ENCODE measurements around the gene YTHDC1. TPM values are rescaled to one million over a fixed set of nuclear protein-coding genes. Genes with fewer than 3 reads are reported as not detected.

Gene YTHDC1
- polyA plus RNA-seq, 1 donor from 2014 or later = 139 TPM

DNA sequence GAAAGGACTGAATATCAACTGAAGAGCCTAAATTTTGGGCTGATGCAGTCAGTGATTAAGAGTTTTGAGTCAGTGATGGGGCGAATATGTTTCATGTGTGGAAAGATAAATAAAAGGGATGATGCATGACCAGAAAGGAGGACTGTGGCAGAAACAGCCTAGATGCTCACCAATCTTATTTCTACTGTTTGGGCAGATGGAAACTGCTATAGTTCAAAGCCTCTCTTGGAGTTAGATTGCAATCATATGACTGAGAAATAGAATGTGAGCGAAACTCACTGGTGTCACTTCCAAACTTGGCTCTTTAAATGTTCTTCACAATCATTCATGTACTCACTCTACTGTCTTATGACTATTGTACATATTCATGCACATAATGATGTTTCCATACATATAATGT, 35.4 kb upstream of the YTHDC1 start:
- Histone ChIP-seq H3K9ac (ENCODE audit: low read length) (no peak overlapping the region), H3F3A (ENCODE audit: insufficient read depth, low read length, poor library complexity, severe bottlenecking) (no peaks in the 10 kb centered on the region), H3K79me2 (replicated peaks; ENCODE audit: insufficient read depth, low read length) (no peaks in the 10 kb centered on the region), H4K20me1 (ENCODE audit: insufficient read depth) (no peaks in the 10 kb centered on the region), H3K27me3 (ENCODE audit: insufficient read depth, low read depth, low read length) (no peaks in the 10 kb centered on the region), H2AFZ (ENCODE audit: low read depth, low read length) (no peak overlapping the region), H3K4me2 (ENCODE audit: low read length) (no peak overlapping the region), H3K9me2 (ENCODE audit: insufficient read depth, low read length) (no peaks in the 10 kb centered on the region), H3K9me3 (ENCODE audit: low read length) (no peaks in the 10 kb centered on the region), H3K27ac (ENCODE audit: low read length) (no peak overlapping the region), H3K4me3 (ENCODE audit: low read length) (no peak overlapping the region), H3K36me3 (ENCODE audit: insufficient read depth, low read length) (no peaks in the 10 kb centered on the region)
- no peak for TF ChIP-seq EP300 (conservative IDR thresholded peaks at IDR 0.05; ENCODE audit: poor library complexity, severe bottlenecking)
- no peak for TF ChIP-seq RAD21 (conservative IDR thresholded peaks at IDR 0.05)
- TF ChIP-seq EZH2 (IDR thresholded peaks at IDR 0.05; ENCODE audit: borderline replicate concordance, insufficient read depth, low read length, poor library complexity, severe bottlenecking) = no peak
- TF ChIP-seq POLR2AphosphoS5 (IDR thresholded peaks at IDR 0.05) = no peak
- no peak for TF ChIP-seq TAF1 (IDR thresholded peaks at IDR 0.05; ENCODE audit: low read depth)
- TF ChIP-seq, protein P1, sequence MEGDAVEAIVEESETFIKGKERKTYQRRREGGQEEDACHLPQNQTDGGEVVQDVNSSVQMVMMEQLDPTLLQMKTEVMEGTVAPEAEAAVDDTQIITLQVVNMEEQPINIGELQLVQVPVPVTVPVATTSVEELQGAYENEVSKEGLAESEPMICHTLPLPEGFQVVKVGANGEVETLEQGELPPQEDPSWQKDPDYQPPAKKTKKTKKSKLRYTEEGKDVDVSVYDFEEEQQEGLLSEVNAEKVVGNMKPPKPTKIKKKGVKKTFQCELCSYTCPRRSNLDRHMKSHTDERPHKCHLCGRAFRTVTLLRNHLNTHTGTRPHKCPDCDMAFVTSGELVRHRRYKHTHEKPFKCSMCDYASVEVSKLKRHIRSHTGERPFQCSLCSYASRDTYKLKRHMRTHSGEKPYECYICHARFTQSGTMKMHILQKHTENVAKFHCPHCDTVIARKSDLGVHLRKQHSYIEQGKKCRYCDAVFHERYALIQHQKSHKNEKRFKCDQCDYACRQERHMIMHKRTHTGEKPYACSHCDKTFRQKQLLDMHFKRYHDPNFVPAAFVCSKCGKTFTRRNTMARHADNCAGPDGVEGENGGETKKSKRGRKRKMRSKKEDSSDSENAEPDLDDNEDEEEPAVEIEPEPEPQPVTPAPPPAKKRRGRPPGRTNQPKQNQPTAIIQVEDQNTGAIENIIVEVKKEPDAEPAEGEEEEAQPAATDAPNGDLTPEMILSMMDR (IDR thresholded peaks at IDR 0.05; ENCODE audit: poor library complexity, severe bottlenecking) = no peak
- TF ChIP-seq, protein P2, sequence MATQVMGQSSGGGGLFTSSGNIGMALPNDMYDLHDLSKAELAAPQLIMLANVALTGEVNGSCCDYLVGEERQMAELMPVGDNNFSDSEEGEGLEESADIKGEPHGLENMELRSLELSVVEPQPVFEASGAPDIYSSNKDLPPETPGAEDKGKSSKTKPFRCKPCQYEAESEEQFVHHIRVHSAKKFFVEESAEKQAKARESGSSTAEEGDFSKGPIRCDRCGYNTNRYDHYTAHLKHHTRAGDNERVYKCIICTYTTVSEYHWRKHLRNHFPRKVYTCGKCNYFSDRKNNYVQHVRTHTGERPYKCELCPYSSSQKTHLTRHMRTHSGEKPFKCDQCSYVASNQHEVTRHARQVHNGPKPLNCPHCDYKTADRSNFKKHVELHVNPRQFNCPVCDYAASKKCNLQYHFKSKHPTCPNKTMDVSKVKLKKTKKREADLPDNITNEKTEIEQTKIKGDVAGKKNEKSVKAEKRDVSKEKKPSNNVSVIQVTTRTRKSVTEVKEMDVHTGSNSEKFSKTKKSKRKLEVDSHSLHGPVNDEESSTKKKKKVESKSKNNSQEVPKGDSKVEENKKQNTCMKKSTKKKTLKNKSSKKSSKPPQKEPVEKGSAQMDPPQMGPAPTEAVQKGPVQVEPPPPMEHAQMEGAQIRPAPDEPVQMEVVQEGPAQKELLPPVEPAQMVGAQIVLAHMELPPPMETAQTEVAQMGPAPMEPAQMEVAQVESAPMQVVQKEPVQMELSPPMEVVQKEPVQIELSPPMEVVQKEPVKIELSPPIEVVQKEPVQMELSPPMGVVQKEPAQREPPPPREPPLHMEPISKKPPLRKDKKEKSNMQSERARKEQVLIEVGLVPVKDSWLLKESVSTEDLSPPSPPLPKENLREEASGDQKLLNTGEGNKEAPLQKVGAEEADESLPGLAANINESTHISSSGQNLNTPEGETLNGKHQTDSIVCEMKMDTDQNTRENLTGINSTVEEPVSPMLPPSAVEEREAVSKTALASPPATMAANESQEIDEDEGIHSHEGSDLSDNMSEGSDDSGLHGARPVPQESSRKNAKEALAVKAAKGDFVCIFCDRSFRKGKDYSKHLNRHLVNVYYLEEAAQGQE (IDR thresholded peaks at IDR 0.05; ENCODE audit: borderline replicate concordance) = no peak
- no peak for TF ChIP-seq SMC3 (conservative IDR thresholded peaks at IDR 0.05; ENCODE audit: poor library complexity)
- TF ChIP-seq MXI1 (conservative IDR thresholded peaks at IDR 0.05; ENCODE audit: poor library complexity, severe bottlenecking) = no peak

DNA sequence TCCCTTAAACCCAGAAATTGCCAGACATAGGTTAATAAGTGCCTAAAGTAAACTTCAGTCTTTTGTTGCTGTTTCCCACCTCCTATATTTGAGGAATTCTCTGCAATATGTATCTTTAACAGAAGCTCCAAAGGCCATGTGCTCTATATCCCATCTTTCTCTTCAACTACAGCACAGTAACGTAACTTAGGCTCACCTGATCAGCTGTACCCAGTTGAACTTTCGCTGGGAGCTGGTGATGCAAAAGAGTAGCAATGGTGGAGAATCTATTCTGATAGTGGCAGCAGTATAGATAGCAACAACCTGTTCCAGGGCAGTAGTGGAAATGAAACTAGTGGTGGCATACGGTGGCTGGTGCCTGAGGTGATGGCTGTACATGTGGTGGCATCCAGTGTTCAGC, 33.2 kb upstream of the YTHDC1 start:
- Histone ChIP-seq H3K4me3 (ENCODE audit: low read length) (no peak overlapping the region), H3K9me3 (ENCODE audit: low read length) (no peaks in the 10 kb centered on the region), H3K27me3 (ENCODE audit: insufficient read depth, low read depth, low read length) (no peaks in the 10 kb centered on the region), H3K9ac (ENCODE audit: low read length) (no peak overlapping the region), H3K36me3 (ENCODE audit: insufficient read depth, low read length) (no peaks in the 10 kb centered on the region), H4K20me1 (ENCODE audit: insufficient read depth) (no peaks in the 10 kb centered on the region), H3K27ac (ENCODE audit: low read length) (no peak overlapping the region), H3K4me2 (ENCODE audit: low read length) (no peak overlapping the region), H2AFZ (ENCODE audit: low read depth, low read length) (no peak overlapping the region), H3F3A (ENCODE audit: insufficient read depth, low read length, poor library complexity, severe bottlenecking) (no peaks in the 10 kb centered on the region), H3K9me2 (ENCODE audit: insufficient read depth, low read length) (no peaks in the 10 kb centered on the region), H3K79me2 (replicated peaks; ENCODE audit: insufficient read depth, low read length) (no peaks in the 10 kb centered on the region)
- TF ChIP-seq MXI1 (conservative IDR thresholded peaks at IDR 0.05; ENCODE audit: poor library complexity, severe bottlenecking) = no peak
- TF ChIP-seq EZH2 (IDR thresholded peaks at IDR 0.05; ENCODE audit: borderline replicate concordance, insufficient read depth, low read length, poor library complexity, severe bottlenecking) = no peak
- no peak for TF ChIP-seq POLR2AphosphoS5 (IDR thresholded peaks at IDR 0.05)
- TF ChIP-seq SMC3 (conservative IDR thresholded peaks at IDR 0.05; ENCODE audit: poor library complexity) = no peak
- TF ChIP-seq, protein P1 (IDR thresholded peaks at IDR 0.05; ENCODE audit: poor library complexity, severe bottlenecking) = no peak
- no peak for TF ChIP-seq RAD21 (conservative IDR thresholded peaks at IDR 0.05)
- no peak for TF ChIP-seq EP300 (conservative IDR thresholded peaks at IDR 0.05; ENCODE audit: poor library complexity, severe bottlenecking)
- TF ChIP-seq, protein P2 (IDR thresholded peaks at IDR 0.05; ENCODE audit: borderline replicate concordance) = no peak
- TF ChIP-seq TAF1 (IDR thresholded peaks at IDR 0.05; ENCODE audit: low read depth) = no peak

Measured in neural cell (in vitro differentiated cells).